Astrocyte of the hippocampus (primary cell): ENCODE measurements around the gene SLC25A26.
A peak's percentile ranks its signal among the peaks of the same experiment; 100 is the strongest.
"Not testable (repeated sequence)": the region's sequence is repeated elsewhere in the genome, so short reads cannot be mapped to it uniquely, and the experiment has no call there.

ENCODE experiments used
- DNase-seq: peaks from one replicate; pipeline ENCODE4 v3.0.0; 2011; ENCODE audit warnings: low read depth, low spot score

The SLC25A26 gene

DNA sequence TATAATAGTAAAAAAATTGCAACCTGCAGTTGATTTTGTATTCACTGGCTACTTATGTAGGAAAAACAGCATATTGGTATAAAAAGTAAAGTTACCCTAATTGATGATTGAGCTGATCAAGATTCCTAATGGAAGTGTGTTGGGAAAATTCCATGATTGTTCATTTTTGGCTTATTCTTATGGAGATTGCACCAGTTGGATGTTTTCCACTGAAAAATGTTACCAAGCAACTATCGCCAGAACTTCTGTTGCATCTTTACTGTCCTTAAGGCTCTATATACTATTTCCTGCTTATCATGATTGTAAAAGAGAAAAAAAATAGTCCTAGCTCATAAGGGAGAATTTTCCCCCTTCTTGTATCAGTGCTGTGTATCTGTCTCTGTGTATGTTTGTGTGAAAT lies 48.6 kb downstream of the SLC25A26 start:
- no peak for DNase-seq

DNA sequence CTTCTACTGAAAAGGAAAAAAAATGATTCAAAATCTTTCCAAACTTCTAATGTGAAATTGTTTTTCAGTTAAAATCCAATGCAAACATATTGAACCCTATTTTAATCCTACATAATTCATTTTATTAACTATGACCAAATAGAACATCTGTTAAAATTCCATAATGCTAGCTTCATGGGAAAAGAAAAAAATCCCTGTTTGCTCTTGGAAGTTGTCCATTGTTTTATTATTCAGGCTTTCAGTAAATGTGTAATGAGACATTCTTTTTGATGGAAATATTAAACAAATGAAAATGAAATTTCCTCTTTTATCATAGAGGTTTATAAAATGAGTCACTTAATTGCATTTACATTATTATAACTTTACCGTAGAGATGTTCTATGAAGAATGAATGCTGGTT lies 49.5 kb downstream of the SLC25A26 start:
- no peak for DNase-seq

DNA sequence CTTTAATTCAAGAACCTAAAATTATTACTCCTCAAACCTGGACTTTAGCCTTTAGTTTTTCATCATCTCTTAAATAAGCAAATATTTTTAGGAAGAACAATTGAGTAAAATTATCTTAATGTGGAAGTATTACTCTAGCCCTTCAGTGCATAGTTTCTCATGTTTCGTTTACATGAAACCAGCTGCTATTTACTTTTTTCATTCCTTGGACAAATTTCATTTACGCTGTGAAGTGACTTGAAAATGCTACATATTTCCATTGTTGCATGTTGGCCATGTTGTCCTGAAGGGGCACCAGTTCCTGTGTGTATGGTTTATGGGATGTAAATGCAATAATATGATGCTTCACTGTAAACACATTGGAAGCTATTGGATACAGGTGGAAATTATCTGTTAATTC lies 49.9 kb downstream of the SLC25A26 start:
- DNase-seq, result no peak

DNA sequence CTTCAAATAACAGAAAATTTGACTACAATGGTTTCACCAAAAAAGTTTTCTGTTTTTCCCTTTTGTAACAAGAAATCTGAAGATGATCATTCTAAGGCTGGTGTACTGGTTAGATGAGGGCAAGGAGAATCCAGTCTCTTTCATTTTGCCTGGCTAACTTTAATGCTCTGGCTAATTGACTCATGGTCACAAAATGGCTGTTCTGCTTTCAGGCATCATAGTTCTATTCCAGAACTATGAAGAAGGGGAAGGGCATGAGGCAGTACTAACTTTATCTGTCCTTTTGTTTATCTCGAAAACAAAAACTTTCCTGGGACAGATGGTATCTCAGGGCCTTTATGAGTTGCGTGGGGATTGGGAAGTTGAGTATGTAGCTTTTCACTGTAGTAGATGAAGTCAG lies 50.4 kb downstream of the SLC25A26 start:
- no peak for DNase-seq

DNA sequence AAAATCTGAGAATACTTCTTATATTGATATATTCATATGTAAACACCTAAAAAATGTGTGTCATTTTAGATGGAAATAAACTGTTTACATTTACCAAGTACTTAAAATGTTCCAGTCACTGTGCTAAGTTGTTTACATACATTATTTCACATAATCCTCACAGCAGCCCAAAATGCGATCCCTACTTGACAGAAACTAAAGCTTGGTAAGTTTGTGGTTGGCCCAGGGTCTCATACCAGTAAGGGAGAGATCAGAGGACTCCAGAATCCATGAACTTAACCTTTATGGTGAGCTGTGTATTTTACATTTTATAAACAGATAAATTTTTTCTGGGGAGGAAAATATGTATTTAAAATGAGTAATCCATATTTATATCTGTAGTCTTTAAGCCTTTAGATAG lies 51.2 kb downstream of the SLC25A26 start:
- no peak for DNase-seq

DNA sequence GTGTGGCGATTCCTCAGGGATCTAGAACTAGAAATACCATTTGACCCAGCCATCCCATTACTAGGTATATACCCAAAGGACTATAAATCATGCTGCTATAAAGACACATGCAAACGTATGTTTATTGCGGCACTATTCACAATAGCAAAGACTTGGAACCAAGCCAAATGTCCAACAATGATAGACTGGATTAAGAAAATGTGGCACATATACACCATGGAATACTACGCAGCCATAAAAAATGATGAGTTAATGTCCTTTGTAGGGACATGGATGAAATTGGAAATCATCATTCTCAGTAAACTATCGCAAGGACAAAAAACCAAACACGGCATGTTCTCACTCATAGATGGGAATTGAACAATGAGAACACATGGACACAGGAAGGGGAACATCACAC lies 54.0 kb downstream of the SLC25A26 start:
- not testable (repeated sequence) for DNase-seq

DNA sequence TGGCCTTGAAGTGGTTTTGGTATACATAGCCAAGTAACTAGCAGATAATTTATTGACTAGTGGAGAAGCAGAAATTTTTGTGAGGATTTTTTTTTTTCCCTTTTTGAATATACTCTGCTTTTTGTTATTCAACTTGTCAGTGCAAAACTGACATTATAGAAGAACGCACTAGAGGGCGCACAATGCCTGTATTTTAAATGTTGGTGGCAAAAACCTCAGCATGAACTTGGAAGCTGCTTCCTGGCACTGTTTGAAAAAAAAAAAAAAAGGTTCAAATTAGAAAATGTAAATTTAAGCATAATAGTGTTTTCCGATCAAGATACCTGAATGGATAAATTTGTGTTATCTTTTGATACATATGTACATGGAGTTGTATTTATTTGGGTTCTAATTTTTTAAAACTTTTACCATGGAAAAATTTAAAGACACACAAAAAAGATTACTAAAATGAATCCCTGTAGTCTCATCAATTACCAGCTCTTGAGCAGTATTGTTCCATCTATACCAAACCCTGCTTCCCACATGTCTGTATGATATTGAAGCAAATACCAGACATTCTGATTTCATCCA lies 56.0 kb downstream of the SLC25A26 start:
- DNase-seq, result peak; percentile 84

DNA sequence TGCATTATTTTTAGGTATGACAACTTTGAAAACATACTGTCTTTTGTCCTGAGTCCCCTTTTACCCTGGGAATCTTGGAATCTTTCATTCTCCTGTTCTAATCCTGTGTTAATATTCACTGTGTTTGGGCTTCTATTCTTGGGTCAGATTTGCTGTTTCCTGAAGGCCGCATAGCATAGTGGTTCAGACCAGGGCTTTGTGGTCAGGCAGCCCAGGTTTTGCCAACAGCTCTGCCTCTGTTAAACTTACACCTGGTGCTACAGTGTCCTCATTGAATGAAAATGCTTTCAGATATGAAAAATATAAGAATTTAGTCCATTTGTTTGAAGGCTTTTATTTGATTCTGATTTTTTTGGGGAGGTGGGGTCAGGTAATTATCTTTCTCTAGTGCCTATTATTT lies 58.4 kb downstream of the SLC25A26 start:
- peak; percentile 20 for DNase-seq

DNA sequence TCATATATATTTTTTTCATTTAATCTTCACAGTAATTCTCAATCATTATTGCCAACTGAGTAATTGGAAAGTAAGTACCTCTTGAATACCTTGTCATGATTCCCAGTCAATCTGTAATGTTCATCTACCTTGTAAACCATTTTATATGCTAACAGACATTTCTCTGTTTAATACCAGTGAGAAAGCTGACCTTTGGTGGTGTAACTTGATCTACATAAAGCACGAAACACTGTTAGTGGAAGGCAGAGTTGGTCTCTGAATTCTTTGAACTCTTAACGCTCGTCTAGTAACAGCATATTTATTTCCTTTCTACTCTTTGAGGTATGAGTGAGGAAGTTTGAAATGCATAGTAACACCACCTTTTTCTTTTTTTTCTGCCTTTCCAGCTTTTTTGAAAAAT lies 59.5 kb downstream of the SLC25A26 start:
- no peak for DNase-seq

DNA sequence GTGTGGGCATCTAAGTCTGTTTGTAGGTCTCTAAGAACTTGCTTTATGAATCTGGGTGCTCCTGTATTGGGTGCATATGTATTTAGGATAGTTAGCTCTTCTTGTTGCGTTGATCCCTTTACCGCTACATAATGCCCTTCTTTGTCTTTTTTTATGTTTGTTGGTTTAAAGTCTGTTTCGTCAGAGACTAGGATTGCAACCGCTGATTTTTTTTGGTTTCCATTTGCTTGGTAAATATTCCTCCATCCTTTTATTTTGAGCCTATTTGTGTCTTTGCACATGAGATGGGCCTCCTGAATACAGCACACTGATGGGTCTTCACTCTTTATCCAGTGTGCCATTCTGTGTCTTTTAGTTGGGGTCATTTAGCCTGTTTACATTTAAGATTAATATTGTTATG lies 71.1 kb downstream of the SLC25A26 start:
- not testable (repeated sequence) for DNase-seq

DNA sequence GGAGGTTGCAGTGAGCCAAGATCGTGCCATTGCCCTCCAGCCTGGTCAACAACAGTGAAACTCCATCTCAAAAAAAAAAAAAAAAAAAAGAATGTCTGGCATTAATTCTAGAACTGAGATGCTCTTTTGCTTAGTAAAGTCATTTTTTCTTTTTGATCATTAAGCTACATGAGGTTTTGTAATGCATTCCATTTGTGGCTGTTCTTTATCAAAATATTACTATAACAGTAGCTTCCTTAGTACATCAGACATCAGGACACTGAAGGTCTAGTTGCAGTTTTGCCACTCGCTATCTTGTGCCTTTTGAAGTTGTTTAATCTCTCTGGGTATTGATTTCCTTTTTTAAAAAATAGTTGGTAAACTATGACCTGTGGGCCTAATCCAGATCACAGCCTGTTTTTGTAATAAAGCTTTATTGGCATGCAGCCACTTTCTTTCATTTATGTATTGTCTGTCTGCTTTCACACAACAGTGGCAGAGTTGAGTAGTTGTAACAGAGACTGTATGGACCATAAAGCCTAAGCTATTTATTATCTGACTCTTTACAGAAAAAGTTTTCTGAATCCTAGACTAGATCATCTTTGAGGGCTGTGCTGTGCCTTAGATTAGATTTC lies 76.6 kb downstream of the SLC25A26 start:
- DNase-seq, result no peak

DNA sequence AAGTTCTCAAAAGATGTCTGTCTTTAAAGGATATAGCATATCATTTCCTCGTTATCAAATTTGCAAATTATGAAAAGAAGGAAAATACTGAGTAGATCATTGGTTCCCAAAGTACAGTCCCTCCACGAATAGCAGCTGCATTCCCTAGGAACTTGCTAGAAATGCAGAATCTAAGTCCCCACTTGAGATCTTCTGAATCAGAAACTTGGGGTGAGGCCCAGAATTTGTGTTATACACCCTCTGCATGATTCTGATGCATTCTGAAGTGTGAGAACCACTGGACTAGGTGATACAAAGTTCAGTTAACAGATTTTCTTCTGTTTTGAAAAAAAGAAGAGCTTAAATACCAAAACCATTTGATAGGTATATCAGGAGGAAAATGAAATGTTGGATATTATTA lies 77.1 kb downstream of the SLC25A26 start:
- DNase-seq, result peak; percentile 75

DNA sequence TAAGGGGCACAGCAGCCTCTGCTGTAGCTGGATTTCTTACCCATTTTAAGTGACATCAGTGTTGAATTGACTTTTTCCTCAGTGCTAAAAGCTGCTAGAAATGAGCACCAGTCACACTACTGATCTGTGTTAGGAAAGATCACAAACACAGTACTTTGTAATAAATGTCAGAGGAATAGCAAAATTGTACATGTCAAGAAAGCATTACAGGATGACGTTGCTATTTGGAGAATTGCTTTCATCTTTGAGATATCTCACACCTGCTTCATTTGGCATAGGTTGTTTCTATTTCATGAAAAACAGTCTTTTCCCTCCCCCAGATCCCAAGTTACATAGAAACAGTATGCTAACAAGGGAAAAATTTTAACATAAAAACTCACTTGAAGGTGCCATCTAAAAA lies 77.8 kb downstream of the SLC25A26 start:
- DNase-seq, result no peak

DNA sequence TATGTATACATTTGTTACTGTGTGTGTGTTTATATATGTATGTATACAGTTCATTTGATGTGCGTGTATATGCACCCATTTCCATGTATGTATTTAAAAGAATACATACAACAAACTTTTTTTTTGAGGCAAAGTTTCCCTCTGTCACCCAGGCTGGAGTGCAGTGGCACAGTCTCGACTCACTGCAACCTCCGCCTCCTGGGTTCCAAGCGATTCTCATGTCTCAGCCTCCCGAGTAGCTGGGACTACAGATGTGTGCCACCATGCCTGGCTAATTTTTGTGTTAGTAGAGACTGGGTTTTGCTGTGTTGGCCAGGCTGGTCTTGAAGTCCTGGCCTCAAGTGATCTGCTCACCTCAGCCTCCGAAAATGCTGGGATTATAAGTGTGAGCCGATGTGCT lies 78.3 kb downstream of the SLC25A26 start:
- not testable (repeated sequence) for DNase-seq

DNA sequence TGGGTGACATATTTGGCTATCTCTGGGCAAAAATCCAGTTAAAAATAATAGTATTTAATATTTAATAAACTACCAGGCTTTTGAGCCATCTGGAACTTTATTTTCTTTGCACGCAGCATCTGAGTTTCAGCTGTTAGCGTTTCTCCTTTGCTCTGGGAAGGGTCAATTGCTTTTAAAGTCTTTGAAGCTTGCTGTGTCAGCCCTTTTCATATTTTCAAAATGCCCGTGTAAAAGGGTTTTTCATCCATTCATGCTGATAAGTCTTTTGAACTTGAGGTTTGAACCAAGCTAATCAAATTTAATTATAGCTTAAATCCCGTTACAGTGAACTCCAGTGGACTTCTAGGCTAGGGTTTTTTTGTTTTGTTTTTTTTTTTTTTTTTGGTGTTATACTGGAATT lies 79.1 kb downstream of the SLC25A26 start:
- DNase-seq, result no peak

DNA sequence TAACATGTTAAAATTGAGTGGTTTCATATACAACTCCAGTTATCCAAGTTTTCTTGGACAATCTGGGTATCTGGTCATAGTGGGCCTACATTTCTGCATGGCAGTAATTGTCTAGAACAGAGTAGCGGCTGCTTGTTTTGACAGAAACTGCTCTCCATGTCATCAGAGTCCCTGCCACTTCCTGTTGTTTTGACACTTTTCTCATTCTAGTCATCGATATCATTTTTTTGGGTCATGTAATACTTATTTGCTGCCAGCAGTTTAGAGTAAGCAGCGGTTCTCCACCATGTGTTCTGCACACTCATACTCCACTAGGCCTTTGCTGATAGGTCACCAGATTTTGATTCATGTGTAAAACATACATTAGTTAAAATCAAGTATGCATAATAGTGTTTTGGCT lies 81.5 kb downstream of the SLC25A26 start:
- no peak for DNase-seq

DNA sequence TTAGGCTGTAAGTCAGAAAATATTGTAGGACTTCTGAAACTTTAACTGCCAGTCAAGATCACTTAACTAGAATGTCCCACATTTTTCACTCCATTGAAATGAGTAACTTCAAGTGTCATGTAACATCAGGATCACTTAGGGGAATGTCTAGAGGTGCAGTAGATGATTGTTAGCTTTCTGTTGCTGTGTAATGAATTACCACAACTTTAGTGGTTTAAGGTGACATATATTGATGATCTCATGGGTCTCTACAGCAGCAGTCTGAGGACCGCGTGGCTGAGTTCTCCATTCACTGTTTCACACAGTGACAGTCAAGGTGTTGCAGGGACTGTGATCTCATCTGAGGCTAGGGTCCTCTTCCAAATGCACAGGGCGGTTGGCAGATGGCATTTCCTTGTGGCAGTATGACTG lies 82.7 kb downstream of the SLC25A26 start:
- no peak for DNase-seq

DNA sequence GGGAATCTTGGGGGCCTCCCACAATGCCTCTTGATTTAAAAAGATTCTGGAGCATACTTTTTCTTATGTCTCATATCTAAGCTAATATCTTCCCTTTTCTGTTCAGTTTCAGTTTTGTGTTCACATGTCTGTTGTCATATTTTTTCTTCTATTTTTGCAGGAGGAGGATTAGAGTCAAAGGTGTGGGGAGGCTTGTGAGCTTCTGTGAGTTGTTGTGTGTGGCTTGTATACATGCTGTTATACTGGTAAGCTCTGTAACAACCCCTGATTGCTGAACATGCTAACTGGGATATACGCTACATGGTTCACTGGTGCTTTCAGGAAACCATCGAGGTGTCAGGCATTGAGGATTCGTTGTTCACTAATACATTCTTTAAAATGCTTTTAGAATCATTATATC lies 83.5 kb downstream of the SLC25A26 start:
- DNase-seq, result no peak

DNA sequence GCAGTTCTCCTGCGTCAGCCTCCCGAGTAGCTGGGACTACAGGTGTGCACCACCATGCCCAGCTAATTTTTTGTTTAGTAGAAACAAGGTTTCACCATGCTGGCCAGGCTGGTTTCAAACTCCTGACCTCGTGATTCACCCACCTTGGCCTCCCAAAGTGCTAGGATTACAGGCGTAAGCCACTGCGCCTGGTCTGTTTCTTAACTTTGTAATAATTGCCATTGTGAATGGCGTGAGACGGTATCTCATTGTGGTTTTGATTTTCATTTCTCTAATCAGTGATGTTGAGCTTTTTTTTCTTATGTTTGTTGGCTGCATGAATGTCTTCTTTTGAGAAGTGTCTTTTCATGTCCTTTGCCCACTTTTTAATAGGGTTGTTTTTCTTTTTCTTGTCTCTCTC lies 85.3 kb downstream of the SLC25A26 start:
- not testable (repeated sequence) for DNase-seq

DNA sequence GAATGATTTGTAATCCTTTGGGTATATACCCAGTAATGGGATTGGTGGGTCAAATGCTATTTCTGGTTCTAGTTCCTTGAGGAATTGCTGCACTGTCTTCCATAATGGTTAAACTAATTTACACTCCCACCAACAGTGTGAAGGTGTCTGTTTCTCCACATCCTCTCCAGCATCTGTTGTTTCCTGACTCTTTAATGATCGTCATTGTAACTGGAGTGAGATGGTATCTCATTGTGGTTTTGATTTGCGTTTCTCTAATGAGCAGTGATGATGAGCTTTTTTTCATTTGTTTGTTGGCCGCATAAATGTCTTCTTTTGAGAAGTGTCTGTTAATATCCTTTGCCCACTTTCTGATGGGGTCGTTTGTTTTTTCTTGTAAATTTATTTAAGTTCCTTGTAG lies 86.2 kb downstream of the SLC25A26 start:
- DNase-seq, result not testable (repeated sequence)

DNA sequence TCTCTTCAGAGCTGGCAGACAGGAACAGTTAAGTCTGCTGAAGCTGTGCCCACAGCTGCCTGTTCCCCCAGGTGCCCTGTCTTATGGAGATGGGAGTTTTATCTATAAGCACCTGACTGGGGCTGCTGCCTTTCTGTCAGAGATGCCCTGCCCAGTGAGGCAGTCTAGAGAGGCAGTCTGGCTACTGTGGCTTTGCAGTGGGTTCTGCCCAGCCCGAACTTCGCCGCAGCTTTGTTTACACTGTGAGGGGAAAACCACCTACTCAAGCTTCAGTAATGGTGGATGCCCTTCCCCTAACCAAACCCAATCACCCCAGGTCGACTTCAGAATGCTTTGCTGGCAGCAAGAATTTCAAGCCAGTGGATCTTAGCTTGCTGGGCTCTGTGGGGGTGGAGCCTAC lies 91.2 kb downstream of the SLC25A26 start:
- no peak for DNase-seq

DNA sequence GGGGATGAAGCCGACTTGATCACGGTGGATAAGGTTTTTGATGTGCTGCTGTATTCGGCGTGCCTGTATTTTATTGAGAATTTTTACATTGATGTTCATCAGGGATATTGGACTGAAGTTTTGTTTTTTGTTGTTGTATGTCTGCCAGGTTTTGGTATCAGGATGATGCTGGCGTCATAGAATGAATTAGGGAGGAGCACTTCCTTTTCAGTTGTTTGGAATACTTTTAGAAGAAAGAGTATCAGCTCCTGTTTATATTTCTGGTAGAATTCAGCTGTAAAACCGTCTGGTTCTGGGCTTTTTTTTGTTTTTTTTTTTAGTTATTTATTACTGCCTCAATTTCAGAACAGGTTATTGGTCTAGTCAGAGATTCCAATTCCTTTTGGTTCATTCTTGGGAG lies 93.7 kb downstream of the SLC25A26 start:
- no peak for DNase-seq

DNA sequence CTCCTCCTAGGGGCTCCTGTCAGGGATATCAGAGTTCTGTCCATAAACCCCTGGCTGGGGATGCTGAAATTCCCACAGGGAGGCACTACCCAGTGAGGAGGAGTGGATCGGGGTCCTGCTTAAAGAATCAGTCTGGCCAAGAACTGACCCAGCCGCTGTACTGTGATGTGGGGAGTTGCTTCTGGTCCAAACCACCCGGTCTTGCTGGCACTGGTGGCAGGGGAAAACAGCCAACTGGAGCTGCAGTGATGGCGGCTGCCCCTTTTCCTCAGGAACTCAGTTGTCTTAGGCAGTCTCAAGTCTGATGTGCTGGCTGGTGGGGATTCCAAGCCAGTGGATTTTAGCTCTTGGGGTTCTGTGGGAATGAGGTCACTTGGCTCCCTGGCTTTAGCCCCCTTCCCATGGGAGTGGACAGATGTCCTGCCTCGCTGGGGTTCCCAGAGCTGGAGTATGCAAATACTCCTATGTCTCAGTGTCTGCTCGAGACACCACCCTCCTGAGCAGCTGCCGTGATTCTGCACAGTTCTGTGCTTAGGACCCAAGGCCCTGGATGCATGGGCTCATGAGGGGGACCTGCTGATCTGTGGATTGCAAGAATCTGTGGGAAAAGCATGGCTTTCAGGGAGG lies 97.1 kb downstream of the SLC25A26 start:
- no peak for DNase-seq

DNA sequence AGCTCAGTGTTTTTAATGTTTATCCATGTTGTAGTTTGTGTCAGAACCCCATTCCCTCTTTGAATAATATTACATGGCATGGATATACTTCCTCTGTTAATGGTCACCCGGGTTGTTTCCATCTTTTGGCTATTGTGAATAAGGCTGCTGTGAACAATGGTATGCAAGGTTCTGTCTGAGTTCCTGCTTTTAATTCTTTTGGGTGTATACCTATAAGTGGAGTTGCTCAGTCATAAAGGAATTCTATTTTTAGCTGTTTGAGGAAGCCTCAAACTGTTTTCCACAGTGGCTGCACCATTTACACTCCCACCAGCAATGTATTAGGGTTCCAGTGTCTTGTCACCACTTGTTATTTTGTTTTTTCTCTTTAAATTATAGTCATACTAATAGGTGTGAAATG lies 99.6 kb downstream of the SLC25A26 start:
- no peak for DNase-seq
